Nephron (organoid): Measurements from ENCODE around the gene CCDC116.

Source experiments
- H3K27ac Mint-ChIP-seq, 3 experiments: 2 replicates each; pipeline ENCODE4 v1.8.0; 2020; ENCODE audit warnings: mixed read lengths in 3 of 3, mild to moderate bottlenecking in 2 of 3, moderate library complexity in 1 of 3
- H3K27me3 Mint-ChIP-seq: 2 replicates; pipeline ENCODE4 v1.8.0; 2021; ENCODE audit warnings: low read depth, mild to moderate bottlenecking, moderate library complexity, mixed read lengths
- H3K36me3 Mint-ChIP-seq: 2 replicates; pipeline ENCODE4 v1.8.0; 2020; ENCODE audit warnings: low read depth, mixed read lengths
- H3K4me1 Mint-ChIP-seq: 2 replicates; pipeline ENCODE4 v1.8.0; 2020; ENCODE audit warnings: mixed read lengths
- H3K4me3 Mint-ChIP-seq, 3 experiments: 2 replicates each; pipeline ENCODE4 v1.8.0; 2020; ENCODE audit warnings: mild to moderate bottlenecking in 3 of 3, mixed read lengths in 3 of 3, moderate library complexity in 2 of 3
- H3K9me3 Mint-ChIP-seq: 2 replicates; pipeline ENCODE4 v1.8.0; 2020; ENCODE audit warnings: mixed read lengths
- CTCF ChIP-seq, 3 experiments: fragments of 200-600 bp; sonication (generic); IDR thresholded peaks; one replicate each; pipeline ENCODE4 v1.5.0; 2021; ENCODE audit warnings: antibody characterized with exemption in 3 of 3; ENCODE audit not compliant: unreplicated experiment in 3 of 3

The CCDC116 gene

GRCh38 chr22:21598302-21598701 lies 34.3 kb upstream of the CCDC116 start:
- peaks cover 51% of the 10 kb centered on the region for H3K36me3 Mint-ChIP-seq
- H3K4me1 Mint-ChIP-seq, result no peaks in the 10 kb centered on the region
- no peaks in the 10 kb centered on the region for H3K27me3 Mint-ChIP-seq
- H3K27ac Mint-ChIP-seq, result no peak overlapping the region
- H3K4me3 Mint-ChIP-seq, result no peak overlapping the region
- no peak for TF ChIP-seq CTCF (IDR thresholded peaks at IDR 0.05; ENCODE audit: unreplicated experiment in 3 of 3)
- H3K9me3 Mint-ChIP-seq, result no peaks in the 10 kb centered on the region

- Mint-ChIP-seq H3K4me3 (no peak overlapping the region), H3K9me3 (no peaks in the 10 kb centered on the region), H3K27ac (no peak overlapping the region), H3K4me1 (no peaks in the 10 kb centered on the region), H3K27me3 (no peaks in the 10 kb centered on the region), H3K36me3 (peaks cover 42% of the 10 kb centered on the region)
- TF ChIP-seq CTCF (IDR thresholded peaks at IDR 0.05; ENCODE audit: unreplicated experiment in 3 of 3), result no peak
These were observed 33.3 kb upstream of the CCDC116 start for GRCh38 chr22:21599053-21599893.

GRCh38 chr22:21602579-21602978 lies 30.0 kb upstream of the CCDC116 start:
- Mint-ChIP-seq H3K4me3 (no peak overlapping the region), H3K36me3 (peaks cover 20% of the 10 kb centered on the region), H3K27me3 (no peaks in the 10 kb centered on the region), H3K27ac (no peak overlapping the region), H3K4me1 (no peaks in the 10 kb centered on the region), H3K9me3 (no peaks in the 10 kb centered on the region)
- TF ChIP-seq CTCF (IDR thresholded peaks at IDR 0.05; ENCODE audit: unreplicated experiment in 3 of 3), result no peak

- no peak overlapping the region for H3K4me3 Mint-ChIP-seq
- H3K27me3 Mint-ChIP-seq, result no peaks in the 10 kb centered on the region
- H3K4me1 Mint-ChIP-seq, result no peaks in the 10 kb centered on the region
- no peaks in the 10 kb centered on the region for H3K9me3 Mint-ChIP-seq
- TF ChIP-seq CTCF (IDR thresholded peaks at IDR 0.05; ENCODE audit: unreplicated experiment in 3 of 3), result no peak
- peaks cover 18% of the 10 kb centered on the region for H3K36me3 Mint-ChIP-seq
- no peak overlapping the region for H3K27ac Mint-ChIP-seq
These were observed 28.6 kb upstream of the CCDC116 start for GRCh38 chr22:21603973-21604372.

GRCh38 chr22:21605887-21606564 lies 26.5 kb upstream of the CCDC116 start:
- Mint-ChIP-seq H3K9me3 (no peaks in the 10 kb centered on the region), H3K27me3 (no peaks in the 10 kb centered on the region), H3K4me3 (no peak overlapping the region), H3K36me3 (peaks cover 20% of the 10 kb centered on the region), H3K4me1 (no peaks in the 10 kb centered on the region), H3K27ac (no peak overlapping the region)
- no peak for TF ChIP-seq CTCF (IDR thresholded peaks at IDR 0.05; ENCODE audit: unreplicated experiment in 3 of 3)
